ENCODE data around the gene ZNF784. TPM values are rescaled to one million over a fixed set of nuclear protein-coding genes. Genes with fewer than 3 reads are reported as not detected.

The ZNF784 gene
- total RNA-seq, 2 experiments from 2014 or later, result 3.6 to 3.7 TPM

GRCh38 chr19:55601084-55601483 is 23.3 kb downstream of the ZNF784 start:
- peaks cover 23% of the 10 kb centered on the region for H3K36me3 Mint-ChIP-seq (ENCODE audit: low read depth)
- H3K27ac Mint-ChIP-seq, result peak overlapping the region; percentile 84
- peaks cover 2% of the 10 kb centered on the region for H3K9me3 Mint-ChIP-seq
- POLR2A ChIA-PET, result interaction anchor here (1.0 kb wide), 1 partner anchor 24 kb away, joined by 4 read pairs; the partner anchor contains the start of gene ZNF784
- no peak for DNase-seq
- H3K4me1 Mint-ChIP-seq (ENCODE audit: low read depth), result peaks cover 34% of the 10 kb centered on the region
- no peak for ATAC-seq
- no peak for TF ChIP-seq CTCF (IDR thresholded peaks at IDR 0.05)
- H3K27me3 Mint-ChIP-seq, result no peaks in the 10 kb centered on the region
- CTCF ChIA-PET, result interaction anchor here (4.0 kb wide), 1 partner anchor 32 kb away, joined by 24 read pairs; no protein-coding TSS in a partner anchor
- peak overlapping the region; percentile 88 for H3K4me3 Mint-ChIP-seq
- intact Hi-C loops (cut with micrococcal nuclease), result no loop called here

- ChIA-PET CTCF (interaction anchor here (4.0 kb wide), 1 partner anchor 32 kb away, joined by 24 read pairs; no protein-coding TSS in a partner anchor), POLR2A (interaction anchor here (1.0 kb wide), 1 partner anchor 24 kb away, joined by 4 read pairs; the partner anchor contains the start of gene ZNF784)
- Mint-ChIP-seq H3K27me3 (no peaks in the 10 kb centered on the region), H3K36me3 (ENCODE audit: low read depth) (peaks cover 28% of the 10 kb centered on the region), H3K4me1 (ENCODE audit: low read depth) (peaks cover 32% of the 10 kb centered on the region), H3K9me3 (peaks cover 2% of the 10 kb centered on the region), H3K4me3 (peak overlapping the region; percentile 88), H3K27ac (peak overlapping the region; percentile 84)
- intact Hi-C loops (cut with micrococcal nuclease), result no loop called here
- ATAC-seq (no peak), DNase-seq (no peak)
- TF ChIP-seq CTCF (IDR thresholded peaks at IDR 0.05), result no peak
These were observed 23.7 kb downstream of the ZNF784 start for GRCh38 chr19:55600662-55601028.

- Mint-ChIP-seq H3K4me3 (peak within 1 kb of the TSS; percentile 88), H3K27ac (peak within 1 kb of the TSS; percentile 99), H3K36me3 (ENCODE audit: low read depth) (peaks cover 34% of the 10 kb centered on the region), H3K27me3 (no peaks in the 10 kb centered on the region), H3K4me1 (ENCODE audit: low read depth) (peaks cover 32% of the 10 kb centered on the region), H3K9me3 (peaks cover 2% of the 10 kb centered on the region)
- ChIA-PET POLR2A (interaction anchor here (0.6 to 2.2 kb wide), 9 partner anchors 14 to 397 kb away, joined by 3 to 8 read pairs (median 5); partner anchors contain the start of genes ZNF581, ZNF628 and ZNF784), CTCF (interaction anchor here (1.3 to 4.0 kb wide), 4 partner anchors 26 to 96 kb away, joined by 4 to 24 read pairs (median 8); no protein-coding TSS in a partner anchor)
- no peak for TF ChIP-seq CTCF (IDR thresholded peaks at IDR 0.05)
- intact Hi-C loops (cut with micrococcal nuclease), result no loop called here
- ATAC-seq (peak; percentile 50), DNase-seq (peak; percentile 86)
These were observed 24.3 kb downstream of the ZNF784 start, which contains the start of gene ZNF524 for GRCh38 chr19:55599842-55600661. Gene ZNF524 (plus strand): TSS chr19:55600288. CDS start chr19:55602113, 1,825 bp downstream.

GRCh38 chr19:55599468-55599841 is 24.9 kb downstream of the ZNF784 start, which contains the start of gene FIZ1:
Gene FIZ1 (minus strand): TSS chr19:55599517. CDS start chr19:55597865, 1,652 bp downstream.
- Mint-ChIP-seq H3K9me3 (peaks cover 4% of the 10 kb centered on the region), H3K27ac (peak within 1 kb of the TSS; percentile 99), H3K4me3 (peak within 1 kb of the TSS; percentile 88), H3K27me3 (no peaks in the 10 kb centered on the region), H3K4me1 (ENCODE audit: low read depth) (peaks cover 28% of the 10 kb centered on the region), H3K36me3 (ENCODE audit: low read depth) (peaks cover 39% of the 10 kb centered on the region)
- ATAC-seq (peak; percentile 74), DNase-seq (peak; percentile 98)
- intact Hi-C loops (cut with micrococcal nuclease), result no loop called here
- CTCF ChIA-PET, result interaction anchor here (1.2 to 4.0 kb wide), 5 partner anchors 12 to 95 kb away, joined by 3 to 24 read pairs (median 6); no protein-coding TSS in a partner anchor
- TF ChIP-seq CTCF (IDR thresholded peaks at IDR 0.05), result no peak
- POLR2A ChIA-PET, result interaction anchor here (0.6 to 2.2 kb wide), 10 partner anchors 14 to 396 kb away, joined by 3 to 8 read pairs (median 4); partner anchors contain the start of genes ZNF581, ZNF628 and ZNF784

Measured in activated CD8-positive, alpha-beta T cell treated with anti-CD3 and anti-CD28 coated beads for 36 hours (primary cell).